ENCODE data around the gene FADS6. TPM values are rescaled to one million over a fixed set of nuclear protein-coding genes. Genes with fewer than 3 reads are reported as not detected.

FADS6 gene
- polyA plus RNA-seq, 3 donors = 0.05 to 0.06 TPM; not detected in 1

Other genes with a start within 250 kb of the FADS6 start
- 1 to 10 TPM in 2 of 3 donors, under 1 TPM in 1; 0.36 to 2.3 (median 1.3) TPM for gene CD300LF, start 180.7 kb downstream of the FADS6 start, polyA plus RNA-seq
- 1 to 10 TPM; 1.4 to 2.2 (median 1.7) TPM for gene RAB37, start 156.4 kb downstream of the FADS6 start, polyA plus RNA-seq
- gene NHERF1, start 145.0 kb downstream of the FADS6 start, polyA plus RNA-seq = 10 to 100 TPM; 18.7 to 45.0 (median 23.6) TPM
- gene NAT9, start 117.3 kb downstream of the FADS6 start, polyA plus RNA-seq = 10 to 100 TPM; 23.3 to 32.7 (median 24.7) TPM
- gene GRIN2C, start 33.7 kb downstream of the FADS6 start, polyA plus RNA-seq = 1 to 10 TPM in 1 of 3 donors, under 1 TPM in 2; 0.18 to 1.1 (median 0.56) TPM
- gene FDXR, start 20.6 kb downstream of the FADS6 start, polyA plus RNA-seq = 10 to 100 TPM in 1 of 3 donors, 1 to 10 TPM in 2; 5.7 to 14.1 (median 6.2) TPM
- gene USH1G, start 29.6 kb upstream of the FADS6 start, polyA plus RNA-seq = under 1 TPM in 1 of 3 donors, not detected in 2; 0.03 TPM
- under 1 TPM in 1 of 3 donors, not detected in 2; 0.06 TPM for gene OTOP2, start 30.6 kb upstream of the FADS6 start, polyA plus RNA-seq
- gene OTOP3, start 42.3 kb upstream of the FADS6 start, polyA plus RNA-seq = under 1 TPM in 1 of 3 donors, not detected in 2; 0.38 TPM
- 10 to 100 TPM; 13.8 to 98.5 (median 26.3) TPM for gene HID1, start 79.1 kb upstream of the FADS6 start, polyA plus RNA-seq
- 10 to 100 TPM in 1 of 3 donors, 1 to 10 TPM in 2; 1.9 to 10.6 (median 7.0) TPM for gene CDR2L, start 94.0 kb upstream of the FADS6 start, polyA plus RNA-seq
- gene MRPL58, start 119.0 kb upstream of the FADS6 start, polyA plus RNA-seq = 10 to 100 TPM; 27.7 to 43.5 (median 39.3) TPM
- gene ATP5PD, start 153.3 kb upstream of the FADS6 start, polyA plus RNA-seq = 100 to 1,000 TPM; 180 to 535 (median 429) TPM
- gene KCTD2, start 153.6 kb upstream of the FADS6 start, polyA plus RNA-seq = 10 to 100 TPM in 2 of 3 donors, 1 to 10 TPM in 1; 8.4 to 31.6 (median 23.7) TPM
- 1 to 10 TPM; 2.0 to 7.1 (median 5.6) TPM for gene SLC16A5, start 194.3 kb upstream of the FADS6 start, polyA plus RNA-seq
- 1 to 10 TPM; 2.9 to 6.1 (median 4.2) TPM for gene ARMC7, start 216.3 kb upstream of the FADS6 start, polyA plus RNA-seq
- gene NT5C, start 238.1 kb upstream of the FADS6 start, polyA plus RNA-seq = 10 to 100 TPM; 37.9 to 55.8 (median 51.3) TPM